Measurements from ENCODE around the gene KPNA6. TPM values are rescaled to one million over a fixed set of nuclear protein-coding genes. Genes with fewer than 3 reads are reported as not detected.
A peak's percentile ranks its signal among the peaks of the same experiment; 100 is the strongest.

Gene KPNA6
- total RNA-seq, 1 donor from 2014 or later = 69.4 TPM

DNA sequence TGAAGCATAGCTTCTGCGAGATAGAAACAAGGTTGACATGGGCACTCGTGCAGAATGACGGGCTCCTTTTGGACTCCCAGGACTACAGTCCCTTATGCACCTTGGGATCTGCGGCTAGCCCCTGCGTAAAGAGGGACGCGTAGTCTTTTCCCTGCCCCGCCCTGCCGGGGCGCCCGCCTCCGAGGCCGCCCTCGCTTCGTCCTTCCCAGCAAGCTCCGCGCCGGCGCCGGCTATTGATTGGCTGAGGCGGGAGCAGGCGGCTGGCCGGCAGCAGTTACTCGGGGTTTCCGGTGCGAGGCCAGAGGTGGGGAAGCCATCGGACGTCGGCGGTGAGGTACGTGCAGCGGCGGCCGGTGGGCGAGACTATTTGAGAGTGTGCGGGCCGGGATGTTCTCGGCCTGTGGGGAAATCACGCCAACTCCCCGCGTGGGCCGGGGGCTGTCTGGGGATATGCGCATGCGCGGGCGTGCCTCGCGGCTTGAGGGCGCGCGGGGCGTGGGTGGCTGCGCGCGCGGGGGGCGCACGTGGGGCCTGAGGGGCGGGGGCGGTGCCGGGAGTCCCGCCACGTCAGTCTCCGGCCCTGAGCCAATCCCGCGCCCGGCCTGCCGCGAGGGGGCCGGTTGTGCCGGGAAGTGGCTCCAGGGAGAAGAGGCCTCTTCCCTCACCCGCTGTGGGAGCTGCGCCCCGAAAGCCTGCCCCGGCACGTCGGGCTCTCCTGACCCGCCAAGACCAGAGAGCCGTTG, 71.8 kb downstream of the KPNA6 start, which contains the start of gene TXLNA:
TSS of gene TXLNA (plus strand) at position 233 of the 743 bp plus-strand sequence. CDS start 671 bp downstream, outside the sequence.
- peak; percentile 98 for DNase-seq
- intact Hi-C loops (cut with DNase I) = no loop called here
- peak; percentile 97 for ATAC-seq (ENCODE audit: poor library complexity)

DNA sequence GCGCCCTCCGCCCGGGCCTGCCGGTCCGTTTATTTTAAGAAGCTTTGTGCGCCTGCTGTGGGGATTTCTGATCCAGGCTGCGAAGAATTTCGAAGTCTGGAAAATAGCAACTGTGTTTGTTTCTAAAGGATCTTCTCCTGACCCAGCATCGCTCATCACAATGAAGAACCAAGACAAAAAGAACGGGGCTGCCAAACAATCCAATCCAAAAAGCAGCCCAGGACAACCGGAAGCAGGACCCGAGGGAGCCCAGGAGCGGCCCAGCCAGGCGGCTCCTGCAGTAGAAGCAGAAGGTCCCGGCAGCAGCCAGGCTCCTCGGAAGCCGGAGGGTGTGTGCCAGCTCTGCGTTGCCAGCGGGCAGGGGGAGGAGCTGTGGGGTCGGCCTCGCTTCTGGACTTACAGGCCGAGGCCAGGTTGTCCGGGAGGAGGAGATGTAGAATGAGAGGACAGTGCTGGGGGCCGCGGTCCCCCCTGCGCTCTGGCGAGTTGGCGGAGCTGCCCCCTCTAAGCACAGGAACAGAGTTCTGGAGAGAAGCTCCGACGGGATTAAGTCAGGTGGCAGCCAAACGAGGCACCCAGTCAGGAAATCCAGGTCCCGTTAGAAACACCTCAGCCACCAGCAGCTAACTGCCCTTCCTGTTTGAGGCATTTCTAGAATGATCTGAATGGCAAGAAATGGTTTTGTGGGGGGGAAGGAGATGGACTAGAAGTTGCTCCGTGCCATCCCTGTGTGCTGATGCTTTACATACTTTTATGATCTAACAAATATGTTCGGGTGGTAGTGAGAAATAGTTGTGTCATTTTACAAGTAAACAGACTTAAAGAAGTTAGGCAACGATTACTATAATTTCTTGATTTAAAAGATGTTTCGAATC, 72.6 kb downstream of the KPNA6 start:
- peak; percentile 38 for ATAC-seq (ENCODE audit: poor library complexity)
- peak; percentile 75 for DNase-seq
- intact Hi-C loops (cut with DNase I) = no loop called here

DNA sequence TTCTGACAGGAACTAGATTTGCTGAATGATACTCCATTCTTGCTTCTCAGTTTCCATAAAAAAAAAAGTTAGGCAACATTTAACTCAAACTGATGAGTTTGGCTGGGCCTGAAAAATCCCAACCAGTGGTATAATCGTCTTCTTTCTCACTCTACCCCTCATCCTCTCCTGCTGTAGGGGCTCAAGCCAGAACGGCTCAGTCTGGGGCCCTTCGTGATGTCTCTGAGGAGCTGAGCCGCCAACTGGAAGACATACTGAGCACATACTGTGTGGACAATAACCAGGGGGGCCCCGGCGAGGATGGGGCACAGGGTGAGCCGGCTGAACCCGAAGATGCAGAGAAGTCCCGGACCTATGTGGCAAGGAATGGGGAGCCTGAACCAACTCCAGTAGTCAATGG, 73.2 kb downstream of the KPNA6 start:
- DNase-seq (no peak), ATAC-seq (ENCODE audit: poor library complexity) (no peak)
- intact Hi-C loops (cut with DNase I) = no loop called here

DNA sequence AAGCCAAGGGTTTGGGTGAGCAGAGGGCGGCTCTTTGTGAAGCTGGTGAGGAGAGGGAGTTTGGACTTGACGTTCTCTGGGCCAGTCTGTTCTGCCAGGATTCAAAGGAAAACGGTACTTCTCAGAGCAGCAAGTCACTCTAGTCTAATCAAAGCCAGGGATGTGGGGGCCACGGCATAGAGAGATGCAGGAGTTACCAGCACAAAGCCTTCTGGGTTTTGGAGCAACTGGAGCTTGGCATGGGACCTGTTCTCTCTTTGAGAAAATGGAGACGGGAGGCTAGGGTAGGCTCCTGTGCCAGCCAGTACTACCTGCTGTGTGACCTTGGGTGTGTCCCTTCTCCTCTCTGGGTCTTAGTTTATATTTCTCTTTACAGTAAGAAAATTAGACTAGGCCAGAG, 73.7 kb downstream of the KPNA6 start:
- ATAC-seq (ENCODE audit: poor library complexity) (no peak), DNase-seq (no peak)
- intact Hi-C loops (cut with DNase I) = no loop called here

DNA sequence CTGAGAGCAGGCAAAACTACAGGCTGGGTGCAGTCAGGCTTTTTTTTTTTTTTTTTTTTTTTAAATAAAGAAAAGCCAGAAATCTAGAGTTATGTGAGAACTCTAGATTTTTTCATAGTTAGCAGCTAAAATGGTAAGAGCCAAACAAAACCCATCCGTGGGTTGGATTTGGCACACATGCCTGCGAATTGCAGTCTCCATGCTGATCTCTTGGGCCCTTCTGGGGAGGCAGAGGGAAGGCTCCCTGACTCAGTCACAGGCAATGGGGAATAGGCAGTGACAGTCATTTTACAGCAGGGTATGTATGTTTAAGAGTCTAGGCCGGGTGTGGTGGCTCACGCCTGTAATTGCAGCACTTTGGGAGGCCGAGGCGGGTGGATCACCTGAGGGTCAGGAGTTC, 74.2 kb downstream of the KPNA6 start:
- DNase-seq (no peak), ATAC-seq (ENCODE audit: poor library complexity) (no peak)
- intact Hi-C loops (cut with DNase I) = no loop called here

DNA sequence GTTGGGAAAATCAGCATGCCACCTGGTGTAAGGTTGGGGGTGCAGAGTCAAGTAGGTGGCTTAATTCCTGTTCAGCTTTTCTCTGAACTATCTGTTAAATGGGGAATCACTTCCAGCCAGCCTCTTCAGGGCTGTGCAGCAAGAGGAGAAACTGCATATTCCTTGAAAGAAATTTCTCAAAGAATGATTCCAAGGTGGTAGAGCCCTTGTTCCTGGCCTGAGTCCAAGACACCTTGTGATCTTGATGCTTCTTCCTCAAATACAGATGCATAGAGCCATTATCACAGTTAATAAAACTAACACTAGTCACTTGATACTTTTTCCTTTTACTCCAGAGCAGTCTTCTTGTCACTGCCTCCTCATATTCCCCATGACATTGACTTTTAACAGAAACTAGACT, 76.8 kb downstream of the KPNA6 start:
- intact Hi-C loops (cut with DNase I) = no loop called here
- DNase-seq (no peak), ATAC-seq (ENCODE audit: poor library complexity) (no peak)

DNA sequence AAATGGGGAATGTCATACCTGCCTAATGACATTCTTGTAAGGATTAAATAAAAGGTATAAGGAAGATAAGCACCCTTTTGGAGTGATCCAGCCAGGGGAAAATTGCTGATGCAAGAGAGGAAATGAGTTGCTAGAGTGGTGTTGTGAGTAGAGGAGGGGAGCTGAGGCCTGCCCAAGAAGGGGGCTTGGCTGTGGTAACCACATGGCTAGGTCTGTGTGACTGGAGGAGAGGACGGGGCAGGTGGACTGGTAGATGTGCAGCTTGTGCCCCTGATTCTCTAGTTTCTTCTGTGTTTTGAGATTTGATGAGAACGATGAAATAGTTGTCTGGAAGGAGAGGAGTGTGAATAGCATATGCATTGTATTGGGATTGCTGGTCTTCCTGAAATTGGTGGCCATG, 78.2 kb downstream of the KPNA6 start:
- intact Hi-C loops (cut with DNase I) = no loop called here
- no peak for DNase-seq
- no peak for ATAC-seq (ENCODE audit: poor library complexity)

DNA sequence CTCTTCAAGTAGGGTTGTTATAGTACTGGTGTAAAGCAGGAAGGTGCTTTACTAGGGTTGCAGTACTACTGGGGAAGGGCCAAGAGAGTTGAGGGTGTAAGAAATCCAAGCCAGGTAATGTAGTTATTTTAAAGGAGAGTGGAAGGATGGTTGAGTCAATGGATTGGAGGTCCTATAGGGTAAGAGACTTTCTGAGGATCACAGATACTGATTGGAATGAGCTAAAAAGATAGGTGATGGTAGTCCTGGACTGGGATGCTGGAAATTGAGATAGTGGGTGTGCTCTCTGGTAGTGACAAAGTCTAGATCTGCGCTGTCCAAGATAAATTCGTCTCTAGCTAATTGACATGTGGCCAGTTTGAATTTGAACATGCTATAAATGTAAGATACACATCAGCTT, 78.6 kb downstream of the KPNA6 start:
- intact Hi-C loops (cut with DNase I) = no loop called here
- ATAC-seq (ENCODE audit: poor library complexity) = no peak
- DNase-seq = no peak

DNA sequence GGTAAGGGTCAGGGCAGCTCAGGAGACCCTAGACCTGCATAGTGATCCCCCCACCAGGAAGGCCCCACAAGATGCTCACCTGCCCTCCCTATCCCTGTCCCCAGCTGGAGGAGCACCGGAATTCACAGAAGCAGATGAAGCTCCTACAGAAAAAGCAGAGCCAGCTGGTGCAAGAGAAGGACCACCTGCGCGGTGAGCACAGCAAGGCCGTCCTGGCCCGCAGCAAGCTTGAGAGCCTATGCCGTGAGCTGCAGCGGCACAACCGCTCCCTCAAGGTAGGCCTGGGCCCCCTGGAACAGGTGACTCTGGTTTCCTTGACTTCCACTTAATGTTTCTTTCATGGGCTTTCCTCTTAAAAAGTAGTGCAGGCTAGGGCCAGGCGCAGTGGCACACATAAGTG, 80.0 kb downstream of the KPNA6 start:
- intact Hi-C loops (cut with DNase I) = no loop called here

DNA sequence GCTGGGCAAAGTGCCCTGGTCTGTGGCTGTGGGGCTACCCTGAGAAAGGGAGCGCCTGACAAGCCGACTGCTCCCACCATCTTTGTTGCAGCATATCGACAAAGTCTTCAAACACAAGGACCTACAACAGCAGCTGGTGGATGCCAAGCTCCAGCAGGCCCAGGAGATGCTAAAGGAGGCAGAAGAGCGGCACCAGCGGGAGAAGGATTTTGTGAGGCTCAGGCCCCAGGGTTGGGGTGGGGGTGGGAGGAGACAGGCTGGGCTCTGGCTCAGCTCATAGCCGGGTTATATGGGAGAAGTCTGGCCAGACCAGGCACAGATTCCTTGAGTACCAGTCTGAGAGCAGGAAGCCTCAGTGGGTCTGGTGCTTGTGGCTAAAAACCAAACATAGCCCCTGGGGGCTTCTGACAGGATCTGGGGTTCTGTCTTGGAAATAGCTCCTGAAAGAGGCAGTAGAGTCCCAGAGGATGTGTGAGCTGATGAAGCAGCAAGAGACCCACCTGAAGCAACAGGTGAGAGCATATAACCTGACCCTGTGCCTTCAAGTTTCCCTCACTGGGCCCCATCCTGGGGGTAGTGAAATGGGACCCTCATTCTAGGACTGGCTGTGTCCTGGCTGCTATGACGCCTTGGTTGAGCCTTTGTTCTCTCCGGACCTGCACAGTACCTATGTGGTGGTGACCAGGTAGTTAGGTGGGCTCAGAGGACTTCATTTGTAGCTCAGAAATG, 84.5 kb downstream of the KPNA6 start:
- no peak for ATAC-seq (ENCODE audit: poor library complexity)
- intact Hi-C loops (cut with DNase I) = no loop called here

More for the DNA sequence above, 80.0 kb downstream of the KPNA6 start:
- ATAC-seq (ENCODE audit: poor library complexity) = no peak
- DNase-seq = no peak

DNA sequence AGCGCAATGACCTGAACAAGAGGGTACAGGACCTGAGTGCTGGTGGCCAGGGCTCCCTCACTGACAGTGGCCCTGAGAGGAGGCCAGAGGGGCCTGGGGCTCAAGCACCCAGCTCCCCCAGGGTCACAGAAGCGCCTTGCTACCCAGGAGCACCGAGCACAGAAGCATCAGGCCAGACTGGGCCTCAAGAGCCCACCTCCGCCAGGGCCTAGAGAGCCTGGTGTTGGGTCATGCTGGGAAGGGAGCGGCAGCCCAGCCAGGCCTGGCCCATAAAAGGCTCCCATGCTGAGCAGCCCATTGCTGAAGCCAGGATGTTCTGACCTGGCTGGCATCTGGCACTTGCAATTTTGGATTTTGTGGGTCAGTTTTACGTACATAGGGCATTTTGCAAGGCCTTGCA, 87.1 kb downstream of the KPNA6 start:
- no peak for DNase-seq

More for the DNA sequence above, 84.5 kb downstream of the KPNA6 start:
- DNase-seq = no peak

DNA sequence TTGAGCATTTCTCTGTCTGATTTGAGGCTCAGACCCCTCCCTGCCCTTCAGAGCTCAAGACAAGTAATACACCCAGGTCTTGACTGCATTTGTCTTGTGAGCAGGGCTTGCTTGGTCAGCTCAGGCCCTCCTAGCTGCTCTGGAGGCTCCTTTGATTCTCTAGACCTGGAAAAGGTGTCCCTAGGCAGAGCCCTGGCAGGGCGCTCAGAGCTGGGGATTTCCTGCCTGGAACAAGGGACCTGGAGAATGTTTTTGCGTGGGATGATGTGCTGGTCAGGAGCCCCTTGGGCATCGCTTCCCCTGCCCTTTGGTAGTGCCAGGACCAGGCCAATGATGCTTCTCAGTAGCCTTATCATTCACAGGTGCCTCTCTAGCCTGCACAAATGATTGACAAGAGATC, 87.7 kb downstream of the KPNA6 start:
- no peak for DNase-seq
- intact Hi-C loops (cut with DNase I) = no loop called here
- ATAC-seq (ENCODE audit: poor library complexity) = no peak

More for the DNA sequence above, 87.1 kb downstream of the KPNA6 start:
- intact Hi-C loops (cut with DNase I) = no loop called here
- ATAC-seq (ENCODE audit: poor library complexity) = no peak

DNA sequence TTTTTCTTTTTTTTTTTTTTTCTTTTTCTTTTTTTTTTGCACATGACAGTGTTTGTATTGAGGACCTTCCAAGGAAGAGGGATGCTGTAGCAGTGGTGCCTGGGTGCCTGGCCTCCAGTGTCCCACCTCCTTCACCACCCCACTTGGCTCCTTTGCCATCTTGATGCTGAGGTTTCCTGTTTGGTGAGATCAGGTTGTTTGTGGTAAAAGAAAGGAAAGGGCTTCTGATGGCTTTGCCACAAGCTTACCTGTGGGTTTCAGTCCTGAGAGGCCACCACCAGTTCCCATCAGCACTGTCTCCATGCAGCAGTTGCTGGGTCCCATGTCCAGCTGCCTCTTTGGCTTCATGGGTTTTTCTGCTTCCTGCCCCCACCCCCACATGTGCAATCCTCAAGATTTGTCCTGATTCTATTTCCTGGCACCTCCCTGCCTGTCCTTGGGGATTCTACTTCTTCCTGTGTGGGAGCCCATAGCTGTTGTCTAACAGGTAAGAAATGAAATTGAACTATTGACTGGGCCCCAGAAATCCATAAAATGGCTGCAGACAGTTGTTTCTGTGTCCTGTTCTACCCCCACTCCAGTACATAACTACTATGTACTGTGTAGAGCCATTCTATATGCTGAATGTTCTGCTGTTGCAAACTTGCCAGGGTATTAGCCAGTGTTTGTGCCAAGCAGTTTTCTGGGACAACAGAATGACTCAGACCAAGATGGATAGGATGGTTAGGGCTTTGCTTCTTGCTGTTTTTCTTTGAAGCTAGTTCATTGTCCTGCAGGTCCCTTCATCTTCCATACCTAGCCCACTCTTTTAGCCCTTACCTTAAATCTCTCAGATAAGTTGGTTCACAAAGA, 88.3 kb downstream of the KPNA6 start:
- DNase-seq = no peak
- no peak for ATAC-seq (ENCODE audit: poor library complexity)
- intact Hi-C loops (cut with DNase I) = no loop called here

DNA sequence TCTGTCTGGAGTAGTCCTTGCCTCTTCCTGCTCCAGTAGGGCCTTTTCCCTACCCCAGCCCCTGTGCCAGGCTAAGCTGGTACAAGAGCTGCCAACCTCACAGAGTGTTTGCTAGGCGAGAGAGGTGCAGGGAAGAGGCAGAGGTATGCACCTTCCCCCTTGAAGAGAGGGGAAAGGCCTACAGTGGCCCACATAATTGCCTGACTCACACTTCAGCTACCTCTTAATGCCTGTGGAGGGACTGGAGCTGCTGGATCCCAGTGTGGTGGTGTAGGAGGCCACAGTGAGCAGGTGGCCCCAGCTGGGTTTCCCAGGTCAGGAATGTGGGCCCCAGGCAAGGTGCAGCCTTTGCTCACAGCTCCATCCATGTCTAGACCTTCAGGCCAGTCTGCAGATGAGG, 89.2 kb downstream of the KPNA6 start:
- intact Hi-C loops (cut with DNase I) = no loop called here
- DNase-seq (no peak), ATAC-seq (ENCODE audit: poor library complexity) (no peak)

DNA sequence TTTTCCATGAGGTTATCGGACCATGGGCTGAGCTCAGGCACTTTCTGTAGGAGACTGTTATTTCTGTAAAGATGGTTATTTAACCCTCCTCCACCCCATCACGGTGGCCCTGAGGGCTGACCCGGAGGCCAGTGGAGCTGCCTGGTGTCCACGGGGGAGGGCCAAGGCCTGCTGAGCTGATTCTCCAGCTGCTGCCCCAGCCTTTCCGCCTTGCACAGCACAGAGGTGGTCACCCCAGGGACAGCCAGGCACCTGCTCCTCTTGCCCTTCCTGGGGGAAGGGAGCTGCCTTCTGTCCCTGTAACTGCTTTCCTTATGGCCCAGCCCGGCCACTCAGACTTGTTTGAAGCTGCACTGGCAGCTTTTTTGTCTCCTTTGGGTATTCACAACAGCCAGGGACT, 90.0 kb downstream of the KPNA6 start:
- intact Hi-C loops (cut with DNase I) = no loop called here
- DNase-seq = no peak
- ATAC-seq (ENCODE audit: poor library complexity) = no peak

DNA sequence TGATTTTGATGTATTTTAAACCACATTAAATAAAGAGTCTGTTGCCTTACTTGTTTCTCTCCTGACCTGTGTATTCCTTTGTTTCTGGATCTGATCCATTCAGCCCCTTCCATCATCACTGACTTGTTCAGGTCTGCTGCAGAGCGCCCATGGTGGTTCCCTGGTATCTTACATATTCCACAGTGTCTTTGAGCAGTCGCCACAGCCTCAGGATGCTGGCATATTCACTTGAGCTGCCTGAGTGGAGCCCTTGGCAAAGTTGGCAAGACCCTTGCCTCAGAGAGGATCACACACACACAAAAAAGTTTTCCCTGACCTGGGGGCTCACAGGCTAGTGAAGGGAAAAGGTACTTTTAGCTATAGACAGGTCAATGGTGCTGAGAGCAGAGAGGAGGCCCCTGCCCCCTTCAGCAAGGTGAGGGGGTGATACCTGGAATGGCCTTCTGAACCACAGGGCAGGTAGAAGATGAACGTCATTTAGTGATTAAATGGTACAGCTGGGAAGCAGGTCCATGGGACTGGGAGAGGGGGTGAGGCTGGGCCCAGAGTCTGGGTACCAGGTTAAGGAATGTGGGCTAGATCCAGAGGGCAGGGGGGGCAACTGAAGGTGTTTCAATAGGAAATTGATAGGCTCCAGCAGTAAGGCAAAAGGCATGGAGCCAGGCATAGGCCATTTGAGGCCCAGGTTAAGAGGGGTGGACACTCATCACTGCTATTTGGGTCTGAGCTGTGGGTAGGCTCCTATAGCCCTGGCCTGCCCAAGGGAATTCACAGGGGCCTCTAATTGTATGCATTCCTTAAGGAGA, 90.6 kb downstream of the KPNA6 start:
- intact Hi-C loops (cut with DNase I) = no loop called here
- ATAC-seq (ENCODE audit: poor library complexity) (no peak), DNase-seq (no peak)

DNA sequence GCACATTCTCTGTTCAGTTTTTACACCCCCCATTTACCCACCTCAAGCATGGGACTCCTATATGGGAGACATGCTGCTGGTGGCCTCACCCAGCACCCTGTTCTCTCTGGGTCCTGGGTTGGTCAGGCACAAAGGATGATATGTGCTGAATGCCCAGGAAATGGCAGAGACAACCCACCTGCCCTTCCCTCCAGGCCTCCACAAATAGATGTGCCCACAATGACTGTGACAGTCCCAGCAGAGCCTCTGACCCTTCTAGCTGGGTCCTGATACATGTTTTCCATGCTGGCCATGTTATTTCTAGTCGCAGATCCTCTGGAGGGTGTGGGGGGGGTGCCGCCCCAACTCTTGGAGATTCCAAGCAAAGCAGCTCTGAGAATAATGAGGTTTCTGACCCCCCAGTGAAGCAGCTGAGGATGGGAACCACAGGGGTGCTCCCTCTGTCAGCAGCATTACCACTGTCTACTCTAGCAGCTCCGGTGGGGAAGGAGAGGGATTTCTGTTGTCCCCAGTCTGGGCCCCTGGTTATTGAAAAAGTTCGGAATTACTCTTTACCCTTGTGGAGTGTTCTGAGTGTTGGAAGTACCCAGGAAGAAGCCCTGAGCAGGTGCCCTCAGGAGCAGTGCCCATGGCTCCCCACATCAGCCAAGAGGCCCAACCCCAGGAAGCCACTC, 91.3 kb downstream of the KPNA6 start:
- DNase-seq (no peak), ATAC-seq (ENCODE audit: poor library complexity) (no peak)
- intact Hi-C loops (cut with DNase I) = no loop called here
